CD8-positive, alpha-beta memory T cell (primary cell): ENCODE measurements around the gene ARMC2. TPM values are rescaled to one million over a fixed set of nuclear protein-coding genes. Genes with fewer than 3 reads are reported as not detected.

Source experiments
- CTCF ChIA-PET: fragments of 350-600 bp; sonication (Branson Sonifier 250); formaldehyde crosslinking; loops from one replicate; lab custom pipeline; 2021; ENCODE audit warnings: antibody characterized with exemption; lab: Charles Lee
- POLR2A ChIA-PET: fragments of 350-600 bp; sonication (Branson Sonifier 250); formaldehyde crosslinking; loops from one replicate; lab custom pipeline; 2021; ENCODE audit warnings: antibody characterized with exemption; lab: Charles Lee
- DNase-seq, 5 donors: peaks; one replicate each; pipeline versions ENCODE4 v3.0.0 to v3.0.0-alpha.2; 2020 to 2022; ENCODE audit warnings: mixed read lengths in 1 of 5
- H3K27ac ChIP-seq: one replicate; pipeline ENCODE4 v1.7.0; 2013; ENCODE audit warnings: low read depth, mild to moderate bottlenecking, low read length, moderate library complexity
- H3K27me3 ChIP-seq: 2 replicates; pipeline ENCODE4 v1.7.0; 2013; ENCODE audit warnings: low read length, mild to moderate bottlenecking; ENCODE audit not compliant: insufficient read depth, poor library complexity, severe bottlenecking
- H3K36me3 ChIP-seq: 2 replicates; pipeline ENCODE4 v1.7.0; 2013; ENCODE audit warnings: mild to moderate bottlenecking, low read length, moderate library complexity; ENCODE audit not compliant: insufficient read depth
- H3K4me1 ChIP-seq: 2 replicates; pipeline ENCODE4 v1.7.0; 2013; ENCODE audit warnings: mild to moderate bottlenecking, low read length, moderate library complexity; ENCODE audit not compliant: insufficient read depth
- H3K4me3 ChIP-seq: 2 replicates; pipeline ENCODE4 v1.7.0; 2013; ENCODE audit warnings: mild to moderate bottlenecking, low read length
- H3K9me3 ChIP-seq: 2 replicates; pipeline ENCODE4 v1.7.0; 2013; ENCODE audit warnings: mild to moderate bottlenecking, low read length
- H3K27ac Mint-ChIP-seq, 8 donors: one replicate each; pipeline ENCODE4 v1.8.0; 2020 to 2021; ENCODE audit warnings: mixed read lengths in 8 of 8, mild to moderate bottlenecking in 6 of 8, inconsistent platforms in 3 of 8, moderate library complexity in 3 of 8
- H3K27me3 Mint-ChIP-seq, 2 donors: one replicate each; pipeline ENCODE4 v1.8.0; 2020 to 2021; ENCODE audit warnings: mixed read lengths in 2 of 2, mild to moderate bottlenecking in 1 of 2, moderate library complexity in 1 of 2
- H3K36me3 Mint-ChIP-seq, 3 donors: one replicate each; pipeline ENCODE4 v1.8.0; 2020 to 2021; ENCODE audit warnings: mixed read lengths in 3 of 3, inconsistent platforms in 1 of 3, mild to moderate bottlenecking in 1 of 3
- H3K4me1 Mint-ChIP-seq, 3 donors: one replicate each; pipeline ENCODE4 v1.8.0; 2020 to 2021; ENCODE audit warnings: mixed read lengths in 3 of 3, inconsistent platforms in 1 of 3, mild to moderate bottlenecking in 1 of 3
- H3K4me3 Mint-ChIP-seq, 7 donors: one replicate each; pipeline ENCODE4 v1.8.0; 2020 to 2021; ENCODE audit warnings: mixed read lengths in 7 of 7, mild to moderate bottlenecking in 6 of 7, moderate library complexity in 4 of 7, inconsistent platforms in 2 of 7
- H3K9me3 Mint-ChIP-seq, 5 donors: one replicate each; pipeline ENCODE4 v1.8.0; 2020 to 2022; ENCODE audit warnings: mixed read lengths in 5 of 5, mild to moderate bottlenecking in 3 of 5, moderate library complexity in 2 of 5, inconsistent platforms in 1 of 5
- polyA plus RNA-seq: library from polyadenylated mRNA; unstranded; fragments of 300-500 nt; fragmentation: Illumina TruSeq; gene quantifications from one replicate; pipeline ENCODE4 v1.2.3, GENCODE V29; 2021
- total RNA-seq, 2 experiments: library from RNA; stranded (reverse); gene quantifications; one replicate each; pipeline ENCODE4 v1.2.3, GENCODE V29; 2021

The ARMC2 gene
- total RNA-seq (1 to 10 TPM; 6.2 to 6.7 TPM), polyA plus RNA-seq (6.1 TPM)

GRCh38 chr6:108848116-108848868 is at the start of gene ARMC2:
ARMC2 (plus strand) TSS chr6:108848422; CDS start chr6:108854268, 5,846 bp downstream.
- Mint-ChIP-seq H3K36me3 (peaks cover 0 to 3% (median 0%) of the 10 kb centered on the region in 3 donors), H3K4me3 (peak within 1 kb of the TSS; percentile 83 to 97 (median 89)), H3K9me3 (no peaks in the 10 kb centered on the region), H3K27ac (peak within 1 kb of the TSS; percentile 89 to 95 (median 92)), H3K27me3 (peaks cover 0 to 3% of the 10 kb centered on the region in 2 donors), H3K4me1 (peaks cover 25 to 52% (median 44%) of the 10 kb centered on the region in 3 donors)
- H3K4me3 ChIP-seq = peak within 1 kb of the TSS; percentile 68
- H3K27ac ChIP-seq = peak within 1 kb of the TSS; percentile 65
- no peaks in the 10 kb centered on the region for H3K9me3 ChIP-seq
- peaks cover 7% of the 10 kb centered on the region for H3K4me1 ChIP-seq
- H3K27me3 ChIP-seq = no peaks in the 10 kb centered on the region
- CTCF ChIA-PET = interaction anchor here (0.8 to 2.4 kb wide), 9 partner anchors 9 to 290 kb away, joined by 3 to 15 read pairs (median 4); no protein-coding TSS in a partner anchor
- peak; percentile 76 to 91 (median 85) for DNase-seq
- POLR2A ChIA-PET = interaction anchor here (0.8 to 1.7 kb wide), 9 partner anchors 9 to 290 kb away, joined by 3 to 12 read pairs (median 4); partner anchors contain the start of genes CEP57L1 and SESN1
- no peaks in the 10 kb centered on the region for H3K36me3 ChIP-seq

GRCh38 chr6:108798670-108799353 is 49.4 kb upstream of the ARMC2 start:
- Mint-ChIP-seq H3K9me3 (no peaks in the 10 kb centered on the region), H3K4me3 (peak overlapping the region; percentile 1 to 92 (median 76)), H3K36me3 (no peaks in the 10 kb centered on the region), H3K27ac (peak overlapping the region; percentile 32 to 93 (median 85)), H3K4me1 (peaks cover 43 to 50% (median 49%) of the 10 kb centered on the region in 3 donors), H3K27me3 (no peaks in the 10 kb centered on the region)
- Histone ChIP-seq H3K27ac (no peak overlapping the region), H3K36me3 (no peaks in the 10 kb centered on the region), H3K4me3 (peak overlapping the region; percentile 41), H3K27me3 (no peaks in the 10 kb centered on the region), H3K4me1 (peaks cover 29% of the 10 kb centered on the region), H3K9me3 (no peaks in the 10 kb centered on the region)
- peak; percentile 27 to 71 (median 42) for DNase-seq
- CTCF ChIA-PET = interaction anchor here (1.3 kb wide), 2 partner anchors 15 to 37 kb away, joined by 3 read pairs; no protein-coding TSS in a partner anchor
- POLR2A ChIA-PET = no interaction called here

- Histone ChIP-seq H3K4me3 (no peak overlapping the region), H3K9me3 (no peaks in the 10 kb centered on the region), H3K27ac (no peak overlapping the region), H3K36me3 (no peaks in the 10 kb centered on the region), H3K27me3 (no peaks in the 10 kb centered on the region), H3K4me1 (peaks cover 29% of the 10 kb centered on the region)
- H3K27ac Mint-ChIP-seq = peak overlapping the region in 2 of 8 donors; percentile 29 to 93
- ChIA-PET CTCF (interaction anchor here (1.3 kb wide), 1 partner anchor 37 kb away, joined by 3 read pairs; no protein-coding TSS in a partner anchor), POLR2A (no interaction called here)
- DNase-seq = no peak
- H3K36me3 Mint-ChIP-seq = no peaks in the 10 kb centered on the region
- H3K27me3 Mint-ChIP-seq = no peaks in the 10 kb centered on the region
- H3K4me3 Mint-ChIP-seq = peak overlapping the region in 3 of 7 donors; percentile 41 to 75 (median 72)
- no peaks in the 10 kb centered on the region for H3K9me3 Mint-ChIP-seq
- peaks cover 43 to 50% (median 49%) of the 10 kb centered on the region in 3 donors for H3K4me1 Mint-ChIP-seq
These were observed 48.9 kb upstream of the ARMC2 start for GRCh38 chr6:108799354-108799717.

- CTCF ChIA-PET = no interaction called here
- Mint-ChIP-seq H3K4me1 (peaks cover 43 to 50% (median 49%) of the 10 kb centered on the region in 3 donors), H3K27me3 (no peaks in the 10 kb centered on the region), H3K36me3 (no peaks in the 10 kb centered on the region), H3K9me3 (no peaks in the 10 kb centered on the region), H3K4me3 (peak overlapping the region in 1 of 7 donors; percentile 23), H3K27ac (peak overlapping the region in 3 of 8 donors; percentile 9 to 15 (median 11))
- POLR2A ChIA-PET = no interaction called here
- Histone ChIP-seq H3K9me3 (no peaks in the 10 kb centered on the region), H3K27ac (no peak overlapping the region), H3K27me3 (no peaks in the 10 kb centered on the region), H3K4me1 (peaks cover 29% of the 10 kb centered on the region), H3K4me3 (no peak overlapping the region), H3K36me3 (no peaks in the 10 kb centered on the region)
- DNase-seq = no peak
These were observed 48.4 kb upstream of the ARMC2 start for GRCh38 chr6:108799791-108800190.

GRCh38 chr6:108800427-108800864 is 47.8 kb upstream of the ARMC2 start:
- H3K27me3 Mint-ChIP-seq = no peaks in the 10 kb centered on the region
- H3K36me3 Mint-ChIP-seq = no peaks in the 10 kb centered on the region
- peaks cover 46 to 50% (median 50%) of the 10 kb centered on the region in 3 donors for H3K4me1 Mint-ChIP-seq
- peak overlapping the region in 2 of 8 donors; percentile 11 to 43 for H3K27ac Mint-ChIP-seq
- Histone ChIP-seq H3K27me3 (no peaks in the 10 kb centered on the region), H3K27ac (no peak overlapping the region), H3K4me1 (peaks cover 29% of the 10 kb centered on the region), H3K36me3 (no peaks in the 10 kb centered on the region), H3K4me3 (no peak overlapping the region), H3K9me3 (no peaks in the 10 kb centered on the region)
- CTCF ChIA-PET = no interaction called here
- POLR2A ChIA-PET = no interaction called here
- no peak overlapping the region for H3K4me3 Mint-ChIP-seq
- no peaks in the 10 kb centered on the region for H3K9me3 Mint-ChIP-seq
- DNase-seq = no peak

- Mint-ChIP-seq H3K27ac (peak overlapping the region in 1 of 8 donors; percentile 67), H3K27me3 (no peaks in the 10 kb centered on the region), H3K4me3 (no peak overlapping the region), H3K4me1 (peaks cover 46 to 58% (median 56%) of the 10 kb centered on the region in 3 donors), H3K36me3 (no peaks in the 10 kb centered on the region), H3K9me3 (no peaks in the 10 kb centered on the region)
- POLR2A ChIA-PET = no interaction called here
- H3K27ac ChIP-seq = no peak overlapping the region
- no peaks in the 10 kb centered on the region for H3K36me3 ChIP-seq
- H3K27me3 ChIP-seq = no peaks in the 10 kb centered on the region
- DNase-seq = no peak
- CTCF ChIA-PET = interaction anchor here (1.1 kb wide), 1 partner anchor 10 kb away, joined by 3 read pairs; no protein-coding TSS in a partner anchor
- H3K4me3 ChIP-seq = no peak overlapping the region
- H3K9me3 ChIP-seq = no peaks in the 10 kb centered on the region
- H3K4me1 ChIP-seq = peaks cover 29% of the 10 kb centered on the region
These were observed 46.9 kb upstream of the ARMC2 start for GRCh38 chr6:108801366-108801765.

GRCh38 chr6:108803982-108804490 is 44.2 kb upstream of the ARMC2 start:
- H3K4me3 Mint-ChIP-seq = no peak overlapping the region
- Histone ChIP-seq H3K9me3 (no peaks in the 10 kb centered on the region), H3K27ac (no peak overlapping the region), H3K27me3 (no peaks in the 10 kb centered on the region), H3K36me3 (no peaks in the 10 kb centered on the region), H3K4me3 (no peak overlapping the region), H3K4me1 (peaks cover 5% of the 10 kb centered on the region)
- H3K9me3 Mint-ChIP-seq = no peaks in the 10 kb centered on the region
- DNase-seq = no peak
- no peaks in the 10 kb centered on the region for H3K36me3 Mint-ChIP-seq
- H3K27ac Mint-ChIP-seq = no peak overlapping the region
- H3K4me1 Mint-ChIP-seq = peaks cover 23 to 34% (median 32%) of the 10 kb centered on the region in 3 donors
- ChIA-PET CTCF (no interaction called here), POLR2A (no interaction called here)
- no peaks in the 10 kb centered on the region for H3K27me3 Mint-ChIP-seq
